Measurements from ENCODE around the gene UVRAG.

DNA sequence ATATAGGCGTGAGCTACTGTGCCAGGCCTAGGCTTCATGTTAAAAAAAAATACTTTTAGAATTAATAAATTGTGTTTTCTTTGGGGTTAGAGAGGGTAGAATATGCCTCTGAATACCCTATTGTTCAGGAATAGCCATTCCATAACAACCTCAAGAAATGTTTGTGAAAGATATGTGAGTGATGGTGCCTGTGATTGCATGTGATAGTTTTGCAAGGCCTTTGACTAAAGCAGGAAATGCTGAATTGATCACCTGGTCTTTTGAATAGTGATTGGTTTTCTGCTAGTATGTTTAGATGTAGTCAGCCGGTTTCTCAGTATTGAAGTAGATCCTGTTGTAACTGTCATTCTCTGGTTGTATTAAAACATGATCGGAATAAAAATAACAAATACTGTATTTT lies 73.4 kb downstream of the UVRAG start:
- TF ChIP-seq EZH2 (IDR thresholded peaks at IDR 0.05; ENCODE audit: borderline replicate concordance, insufficient read depth, low read depth, low read length, poor library complexity, severe bottlenecking) = no peak
- TF ChIP-seq, protein P1, sequence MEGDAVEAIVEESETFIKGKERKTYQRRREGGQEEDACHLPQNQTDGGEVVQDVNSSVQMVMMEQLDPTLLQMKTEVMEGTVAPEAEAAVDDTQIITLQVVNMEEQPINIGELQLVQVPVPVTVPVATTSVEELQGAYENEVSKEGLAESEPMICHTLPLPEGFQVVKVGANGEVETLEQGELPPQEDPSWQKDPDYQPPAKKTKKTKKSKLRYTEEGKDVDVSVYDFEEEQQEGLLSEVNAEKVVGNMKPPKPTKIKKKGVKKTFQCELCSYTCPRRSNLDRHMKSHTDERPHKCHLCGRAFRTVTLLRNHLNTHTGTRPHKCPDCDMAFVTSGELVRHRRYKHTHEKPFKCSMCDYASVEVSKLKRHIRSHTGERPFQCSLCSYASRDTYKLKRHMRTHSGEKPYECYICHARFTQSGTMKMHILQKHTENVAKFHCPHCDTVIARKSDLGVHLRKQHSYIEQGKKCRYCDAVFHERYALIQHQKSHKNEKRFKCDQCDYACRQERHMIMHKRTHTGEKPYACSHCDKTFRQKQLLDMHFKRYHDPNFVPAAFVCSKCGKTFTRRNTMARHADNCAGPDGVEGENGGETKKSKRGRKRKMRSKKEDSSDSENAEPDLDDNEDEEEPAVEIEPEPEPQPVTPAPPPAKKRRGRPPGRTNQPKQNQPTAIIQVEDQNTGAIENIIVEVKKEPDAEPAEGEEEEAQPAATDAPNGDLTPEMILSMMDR (IDR thresholded peaks at IDR 0.05) = no peak
